GM23338 (cell line): ENCODE results near the gene OR51V1.

Experiments
- CREB1 ChIP-seq: fragments of 250-450 bp; sonication (Bioruptor Pico); IDR thresholded peaks from 2 replicates; pipeline ENCODE4 v1.5.0; 2020; ENCODE audit warnings: low read depth, mild to moderate bottlenecking, moderate library complexity
- EZH2 ChIP-seq: fragments of 200-600 bp; sonication (generic); IDR thresholded peaks from one replicate; pipeline ENCODE4 v1.8.0; 2017; ENCODE audit warnings: antibody characterized with exemption, mild to moderate bottlenecking, low read depth; ENCODE audit not compliant: unreplicated experiment
- EZH2phosphoT487 ChIP-seq: fragments of 200-600 bp; sonication (generic); IDR thresholded peaks from one replicate; pipeline ENCODE4 v1.8.1; 2018; ENCODE audit warnings: antibody characterized with exemption; ENCODE audit not compliant: unreplicated experiment
- JUNB ChIP-seq: IDR thresholded peaks from one replicate; pipeline ENCODE4 v1.6.1; 2016; ENCODE audit warnings: antibody characterized with exemption; ENCODE audit not compliant: unreplicated experiment
- POLR2AphosphoS5 ChIP-seq: IDR thresholded peaks from 2 replicates; pipeline ENCODE4 v1.6.1; 2016; ENCODE audit warnings: antibody characterized with exemption, low read depth
- TF ChIP-seq, protein P1 (sequence below), 2 experiments: fragments of 200-600 bp in 1 of 2; sonication (generic) in 1 of 2; conservative IDR thresholded peaks; 2 replicates each; pipeline versions ENCODE4 v1.5.1 to v1.6.1; 2016 to 2017; ENCODE audit warnings: antibody characterized with exemption in 2 of 2, low read depth in 2 of 2, mild to moderate bottlenecking in 2 of 2, moderate library complexity in 1 of 2

DNA sequence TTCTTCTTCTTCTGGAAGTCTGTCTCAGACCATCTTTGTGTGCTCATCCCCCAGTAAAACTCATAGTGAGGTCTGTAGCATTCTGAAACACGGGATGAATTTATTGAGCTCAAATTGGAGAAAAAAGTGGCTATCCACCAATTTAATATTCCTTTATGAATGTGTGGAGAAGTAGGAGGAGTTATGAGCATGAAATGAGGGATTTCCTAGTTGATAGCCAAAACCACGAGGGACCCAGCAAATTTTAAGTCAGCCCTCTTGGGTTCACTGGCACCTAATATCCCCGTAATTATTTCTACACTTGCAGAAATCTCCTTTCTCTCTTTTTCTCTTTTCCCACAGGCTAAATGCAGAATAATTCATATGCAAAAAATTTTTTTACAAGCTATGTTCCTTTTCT lies 45.8 kb downstream of the OR51V1 start, which contains the start of gene OR52A1:
- TF ChIP-seq, protein P1, sequence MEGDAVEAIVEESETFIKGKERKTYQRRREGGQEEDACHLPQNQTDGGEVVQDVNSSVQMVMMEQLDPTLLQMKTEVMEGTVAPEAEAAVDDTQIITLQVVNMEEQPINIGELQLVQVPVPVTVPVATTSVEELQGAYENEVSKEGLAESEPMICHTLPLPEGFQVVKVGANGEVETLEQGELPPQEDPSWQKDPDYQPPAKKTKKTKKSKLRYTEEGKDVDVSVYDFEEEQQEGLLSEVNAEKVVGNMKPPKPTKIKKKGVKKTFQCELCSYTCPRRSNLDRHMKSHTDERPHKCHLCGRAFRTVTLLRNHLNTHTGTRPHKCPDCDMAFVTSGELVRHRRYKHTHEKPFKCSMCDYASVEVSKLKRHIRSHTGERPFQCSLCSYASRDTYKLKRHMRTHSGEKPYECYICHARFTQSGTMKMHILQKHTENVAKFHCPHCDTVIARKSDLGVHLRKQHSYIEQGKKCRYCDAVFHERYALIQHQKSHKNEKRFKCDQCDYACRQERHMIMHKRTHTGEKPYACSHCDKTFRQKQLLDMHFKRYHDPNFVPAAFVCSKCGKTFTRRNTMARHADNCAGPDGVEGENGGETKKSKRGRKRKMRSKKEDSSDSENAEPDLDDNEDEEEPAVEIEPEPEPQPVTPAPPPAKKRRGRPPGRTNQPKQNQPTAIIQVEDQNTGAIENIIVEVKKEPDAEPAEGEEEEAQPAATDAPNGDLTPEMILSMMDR (conservative IDR thresholded peaks at IDR 0.05; ENCODE audit: low read depth in 2 of 2): no peak
- TF ChIP-seq EZH2phosphoT487: no peak
- TF ChIP-seq EZH2: no peak
- no peak for TF ChIP-seq POLR2AphosphoS5
- TF ChIP-seq CREB1: no peak
- no peak for TF ChIP-seq JUNB
